Measurements from ENCODE around the gene FAAP100.

The FAAP100 gene

DNA sequence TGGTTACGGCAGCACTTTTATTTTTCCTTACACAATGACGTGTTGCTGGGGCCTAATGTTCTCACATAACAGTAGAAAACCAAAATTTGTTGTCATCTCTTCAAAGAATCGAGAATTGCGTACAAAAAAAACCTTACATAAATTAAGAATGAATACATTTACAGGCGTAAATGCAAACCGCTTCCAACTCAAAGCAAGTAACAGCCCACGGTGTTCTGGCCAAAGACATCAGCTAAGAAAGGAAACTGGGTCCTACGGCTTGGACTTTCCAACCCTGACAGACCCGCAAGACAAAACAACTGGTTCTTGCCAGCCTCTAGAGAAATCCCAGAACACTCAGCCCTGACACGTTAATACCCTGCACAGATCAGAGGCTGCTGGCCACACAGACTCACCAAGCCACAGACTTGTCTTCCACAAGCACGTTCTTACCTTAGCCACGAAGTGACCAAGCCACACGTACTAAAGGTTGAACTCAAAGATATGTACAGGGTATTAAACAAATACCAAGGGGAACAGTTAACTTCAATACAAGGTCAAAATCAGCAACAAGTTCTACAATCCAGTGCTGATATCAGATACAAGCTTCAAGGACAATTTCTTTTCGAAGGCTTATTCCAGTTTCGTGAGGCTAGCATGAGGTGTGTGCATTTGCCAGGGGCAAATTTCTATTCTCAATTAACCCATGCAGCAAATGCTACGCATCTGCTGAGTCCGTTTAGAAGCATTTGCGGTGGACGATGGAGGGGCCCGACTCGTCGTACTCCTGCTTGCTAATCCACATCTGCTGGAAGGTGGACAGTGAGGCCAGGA lies 42.0 kb downstream of the FAAP100 start:
- no peak for DNase-seq

DNA sequence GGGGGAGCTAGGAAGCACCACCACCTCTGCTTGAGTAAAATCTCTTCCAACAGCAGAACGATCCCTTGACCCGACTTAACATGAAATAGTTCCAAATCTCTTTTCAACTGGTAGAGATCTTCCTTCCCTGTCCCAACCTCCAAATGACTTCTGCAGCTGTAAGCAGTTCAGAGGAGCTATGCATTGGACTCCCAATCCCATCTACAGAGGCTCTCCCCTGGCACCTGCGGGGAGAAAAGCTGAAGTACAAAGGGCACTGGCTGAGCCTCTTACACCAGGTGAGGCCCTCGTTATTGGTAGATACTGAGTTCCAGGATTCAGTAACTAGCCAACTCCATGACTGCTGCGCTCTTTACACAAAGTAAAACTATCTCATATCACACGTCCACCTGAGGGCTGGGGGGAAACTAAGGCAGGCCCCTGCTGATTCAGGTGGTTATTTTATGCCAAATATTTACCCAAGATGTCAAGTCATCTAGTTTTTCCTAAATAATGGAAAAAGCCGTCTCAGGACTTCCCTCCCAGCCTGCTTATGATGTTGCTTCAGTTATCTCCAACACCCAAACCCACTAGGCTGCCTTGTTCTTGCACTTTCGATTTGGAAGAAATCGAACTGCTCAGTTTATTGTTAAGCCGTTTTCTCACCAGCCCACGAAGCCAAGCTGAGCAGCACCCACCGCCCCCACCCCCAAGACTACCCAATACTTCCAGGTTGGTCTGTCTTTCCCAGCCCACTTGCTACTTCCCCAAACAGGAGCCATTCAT lies 42.8 kb downstream of the FAAP100 start:
- DNase-seq, result no peak

DNA sequence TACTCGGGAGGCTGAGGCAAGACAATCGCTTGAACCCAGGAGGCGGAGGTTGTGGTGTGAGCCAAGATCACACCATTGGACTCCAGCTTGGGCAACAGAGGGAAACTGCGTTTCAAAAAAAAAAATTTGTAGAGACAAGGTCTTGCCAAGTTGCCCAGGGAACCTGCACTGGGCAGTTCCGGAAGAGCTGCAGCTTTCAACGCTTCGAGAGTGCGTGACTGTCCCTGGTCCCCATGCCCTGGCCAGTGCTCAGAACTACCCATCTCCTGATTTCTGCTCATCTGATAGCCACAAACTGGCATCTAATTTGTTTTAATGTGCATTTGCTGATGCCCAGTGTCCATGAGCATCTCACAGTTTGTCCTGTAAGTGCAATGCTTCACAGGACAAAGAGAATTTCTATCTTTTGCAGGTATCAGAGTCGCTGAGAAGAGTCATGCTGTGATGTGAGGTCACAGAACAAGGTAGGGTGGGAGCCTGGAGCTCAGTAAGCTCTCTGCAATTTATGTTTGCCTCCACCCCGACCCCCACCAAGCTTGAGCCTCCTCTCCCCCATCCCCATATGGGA lies 43.4 kb downstream of the FAAP100 start:
- DNase-seq, result no peak

DNA sequence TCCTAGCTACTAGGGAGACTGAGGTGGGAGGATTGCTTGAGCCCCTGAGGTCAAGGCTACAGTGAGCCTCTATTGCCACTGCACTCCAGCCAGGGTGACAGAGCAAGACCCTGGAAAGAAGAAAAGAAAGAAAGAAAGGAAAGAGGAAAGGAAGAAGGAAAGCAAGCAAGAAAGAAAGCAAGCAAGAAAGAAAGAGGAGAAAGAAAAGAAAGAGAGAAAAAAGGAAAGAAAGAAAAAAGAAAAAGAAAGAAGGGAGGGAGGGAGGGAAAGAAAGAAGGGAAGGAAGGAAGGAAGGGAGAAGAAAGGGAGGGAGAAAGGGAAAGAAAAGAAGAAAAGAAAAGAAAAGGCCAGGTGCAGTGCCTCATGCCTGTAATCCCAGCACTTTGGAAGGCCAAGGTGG lies 48.5 kb downstream of the FAAP100 start:
- no peak for DNase-seq

DNA sequence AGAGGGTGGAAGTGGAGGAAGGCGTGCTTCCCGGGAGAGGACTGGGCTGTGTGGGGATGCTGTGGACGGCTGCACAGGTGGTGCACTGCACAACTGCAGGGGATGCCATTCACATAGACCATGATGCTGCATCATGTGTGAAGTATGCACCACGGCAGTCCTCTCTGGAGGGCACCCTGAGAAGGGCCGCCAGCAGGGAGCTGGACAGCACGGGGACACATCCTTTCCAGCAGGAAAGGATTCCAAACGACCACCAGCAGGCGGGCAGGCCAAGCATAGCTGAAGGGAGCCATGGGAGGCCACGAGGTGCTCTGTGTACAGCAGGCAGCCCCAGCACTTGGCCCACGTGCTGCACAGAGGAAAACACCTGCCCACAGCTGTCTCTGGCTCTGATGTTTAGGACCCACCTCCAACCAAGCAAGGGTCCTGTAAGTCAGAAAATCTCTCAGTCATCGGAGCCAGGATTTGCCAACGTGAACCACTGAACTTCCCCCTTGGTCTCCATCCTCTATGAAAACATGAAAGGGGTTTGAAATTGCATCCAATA lies 49.6 kb downstream of the FAAP100 start:
- no peak for DNase-seq

DNA sequence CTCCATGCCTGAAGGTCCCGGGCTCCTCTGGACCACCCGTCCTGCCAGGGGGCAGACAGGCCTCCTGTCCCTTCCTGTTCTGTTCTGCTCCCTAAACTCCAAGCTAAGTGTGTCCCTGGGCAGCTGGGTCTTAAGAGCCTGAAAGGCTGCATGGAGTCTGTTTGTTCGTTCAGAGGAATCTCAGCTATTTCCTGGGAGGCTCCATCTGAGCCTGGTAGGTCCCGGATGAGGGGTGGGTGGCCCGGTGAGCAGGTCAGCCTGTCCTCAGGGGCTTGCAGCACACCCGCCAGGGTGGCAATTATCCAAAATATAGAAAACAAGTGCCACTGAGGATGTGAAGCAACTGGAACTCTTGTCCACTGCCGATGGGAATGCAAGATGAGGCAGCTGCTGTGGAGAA lies 52.1 kb downstream of the FAAP100 start:
- no peak for DNase-seq

DNA sequence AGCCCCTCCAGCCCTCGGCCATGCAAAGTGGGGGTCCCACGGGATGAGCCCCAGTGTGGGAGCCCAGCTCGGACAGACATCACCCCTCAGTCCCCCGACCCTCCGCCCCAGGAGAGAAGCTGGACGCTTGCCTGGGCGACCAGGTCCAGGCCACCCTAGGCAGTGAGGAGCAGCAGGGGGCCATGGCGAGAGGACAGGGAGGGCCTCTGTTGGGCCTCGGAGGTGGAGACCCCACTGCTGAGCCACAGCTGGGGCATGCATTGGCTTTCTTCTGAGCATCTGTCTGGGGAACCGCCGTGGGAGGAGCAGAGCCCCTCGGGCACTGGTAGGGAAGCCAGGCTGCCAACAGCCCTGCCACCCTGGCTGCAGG lies 52.6 kb downstream of the FAAP100 start:
- no peak for DNase-seq

DNA sequence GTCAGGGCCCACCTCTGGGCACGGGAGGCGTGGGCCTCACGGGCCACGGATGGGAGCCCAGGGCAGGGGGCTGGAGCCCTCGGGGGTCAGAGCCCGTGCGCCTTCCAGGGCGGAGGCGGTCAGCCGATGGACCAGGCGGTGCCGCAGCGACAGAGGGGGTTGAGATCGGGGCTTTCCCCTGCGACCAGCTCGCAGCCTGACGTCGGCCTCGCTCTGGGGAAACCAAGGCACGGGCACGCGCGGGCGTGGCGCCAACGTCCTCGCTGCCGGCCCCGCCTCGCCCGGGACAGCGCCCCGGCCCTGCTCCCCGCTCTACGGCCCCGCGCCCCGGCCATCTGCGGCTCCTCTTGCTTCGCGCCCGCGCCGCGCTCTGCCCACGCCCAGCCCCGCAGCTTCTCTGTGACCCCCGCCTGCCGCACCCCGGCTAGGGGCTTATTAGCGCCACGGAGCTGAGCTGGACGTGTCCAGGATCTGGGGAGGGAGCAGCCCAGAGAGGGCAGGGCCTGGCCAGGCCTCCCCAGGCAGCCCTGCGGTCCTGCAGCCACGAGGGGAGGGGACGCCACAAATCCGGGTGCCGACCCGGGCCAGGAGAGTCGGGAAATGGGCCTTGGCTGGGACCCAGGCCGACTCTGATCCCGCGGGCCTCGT lies 53.1 kb downstream of the FAAP100 start:
- DNase-seq, result no peak

DNA sequence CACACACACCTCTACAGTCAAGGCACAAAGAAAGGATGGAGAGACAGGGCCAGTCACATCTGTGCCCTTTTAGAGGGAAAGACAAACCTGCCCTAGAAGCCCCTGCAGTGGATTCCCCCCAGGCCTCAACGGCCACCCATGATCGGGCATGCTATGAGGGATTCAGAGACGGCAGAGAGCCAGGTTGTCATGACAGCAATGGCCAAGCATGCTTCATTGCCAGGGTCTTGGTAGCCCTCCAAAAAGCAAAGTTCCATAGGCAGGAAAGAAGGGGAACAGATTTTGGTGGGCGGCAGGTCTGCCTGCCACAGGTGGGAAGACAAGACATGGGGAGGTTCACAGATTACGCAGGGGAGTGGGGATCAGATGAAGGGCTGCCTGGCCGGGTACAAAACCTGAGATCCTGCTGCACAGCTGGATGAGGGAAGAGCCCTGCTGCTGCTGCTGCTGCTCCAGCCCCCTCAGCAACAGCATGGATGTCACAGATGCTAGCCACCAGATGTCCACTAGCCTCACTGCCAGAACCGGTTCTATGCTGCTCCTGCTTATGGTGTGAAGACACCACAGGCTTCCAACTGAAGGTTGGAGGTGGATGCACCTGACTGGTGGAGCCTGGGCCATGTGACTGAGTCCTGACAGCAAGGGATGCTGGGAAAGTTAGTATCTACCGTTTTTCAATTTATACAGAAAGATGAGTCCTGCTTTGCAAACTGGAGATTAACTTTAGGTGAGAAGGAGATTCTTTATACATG lies 57.4 kb downstream of the FAAP100 start:
- no peak for DNase-seq

DNA sequence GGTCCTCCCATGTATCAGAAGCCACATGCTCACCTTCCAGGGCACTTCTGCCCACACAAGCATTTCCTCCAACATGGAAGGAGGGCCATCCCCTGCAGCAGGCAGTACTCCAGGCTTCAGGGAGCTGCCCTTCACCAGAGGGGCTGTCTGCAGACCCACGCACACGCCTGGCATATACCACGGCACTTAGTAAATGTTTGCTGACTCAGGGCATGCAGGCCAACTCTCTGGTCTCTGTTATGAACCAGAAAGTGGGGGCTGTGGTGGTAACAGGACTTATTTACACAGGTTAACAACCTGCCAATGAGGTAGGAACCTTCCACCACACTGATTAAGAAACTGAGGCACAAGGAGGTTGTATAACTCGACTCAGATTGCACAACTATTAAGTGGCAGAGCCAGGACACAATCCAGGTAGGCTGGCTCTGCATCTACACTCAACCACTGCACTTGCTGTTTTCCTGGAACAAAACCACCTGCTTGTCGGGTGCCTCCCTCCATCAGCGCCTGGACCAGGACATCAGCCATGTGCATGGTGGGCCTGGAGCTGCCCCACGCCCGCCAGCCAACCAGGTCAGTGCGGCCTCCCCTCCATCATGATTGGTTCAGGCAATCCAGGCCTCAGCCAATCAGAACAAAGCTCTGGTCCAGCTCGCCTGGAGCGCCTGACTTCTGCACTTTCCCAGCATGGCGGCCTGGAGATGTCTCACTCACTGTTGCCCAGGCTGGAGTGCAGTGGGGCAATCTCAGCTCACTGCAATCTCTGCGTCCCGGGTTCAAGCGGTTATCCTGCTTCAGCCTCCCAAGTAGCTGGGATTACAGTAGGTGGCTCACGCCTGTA lies 58.7 kb downstream of the FAAP100 start:
- no peak for DNase-seq

DNA sequence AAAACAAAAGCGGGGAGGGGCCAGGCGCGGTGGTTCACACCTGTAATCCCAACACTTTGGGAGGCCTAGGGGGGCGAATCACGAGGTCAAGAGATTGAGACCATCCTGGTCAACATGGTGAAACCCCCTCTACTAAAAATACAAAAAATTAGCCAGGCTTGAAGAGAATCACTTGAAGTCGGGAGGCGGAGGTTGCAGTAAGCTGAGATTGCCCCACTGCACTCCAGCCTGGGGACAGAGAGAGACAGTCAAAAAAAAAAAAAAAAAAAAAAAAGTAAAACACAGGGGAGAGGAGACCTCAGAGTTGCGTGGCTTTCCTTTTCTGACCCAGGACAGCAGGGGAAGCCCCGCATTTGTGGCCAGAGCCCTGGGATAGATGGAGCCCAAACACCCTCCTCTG lies 59.4 kb downstream of the FAAP100 start:
- no peak for DNase-seq

DNA sequence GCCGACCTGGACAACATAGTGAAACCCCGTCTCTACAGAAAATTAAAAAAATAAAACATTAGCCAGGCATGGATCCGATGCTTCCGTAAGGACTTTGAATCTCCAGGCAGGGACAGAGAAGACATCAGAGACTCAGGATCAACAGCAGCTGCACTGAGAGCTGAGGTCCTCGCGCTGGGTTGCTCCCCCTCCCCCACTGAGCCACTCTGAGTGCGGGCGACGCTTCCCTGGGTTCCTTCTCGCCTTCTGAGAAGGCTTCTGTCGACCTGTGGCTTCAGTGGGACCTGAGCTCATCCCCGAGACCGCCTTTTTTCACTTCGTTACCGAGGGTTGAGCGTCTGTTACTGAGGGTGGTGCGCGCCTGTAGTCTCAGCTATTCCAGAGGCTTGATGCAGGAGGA lies 60.0 kb downstream of the FAAP100 start:
- DNase-seq, result no peak

DNA sequence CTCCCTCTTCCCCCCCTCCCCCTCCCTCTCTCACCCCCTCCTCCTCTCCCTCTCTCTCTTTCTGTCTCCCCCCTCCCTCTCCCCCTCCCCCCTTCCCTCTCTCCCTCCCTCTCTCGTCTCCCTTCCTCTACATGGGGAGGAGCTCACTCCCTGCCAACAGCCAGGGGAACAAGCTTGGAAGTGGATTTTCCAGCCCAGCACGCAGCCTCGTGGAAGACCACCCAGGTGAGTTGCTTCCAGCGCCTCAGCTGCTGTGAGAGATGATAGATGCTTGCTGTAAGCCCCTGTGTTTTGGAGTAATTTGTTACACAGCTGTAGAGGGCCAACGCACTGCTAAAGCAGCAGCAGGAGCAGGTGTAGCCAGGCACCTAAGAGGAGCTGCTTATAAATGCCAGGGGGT lies 60.4 kb downstream of the FAAP100 start:
- DNase-seq, result no peak

DNA sequence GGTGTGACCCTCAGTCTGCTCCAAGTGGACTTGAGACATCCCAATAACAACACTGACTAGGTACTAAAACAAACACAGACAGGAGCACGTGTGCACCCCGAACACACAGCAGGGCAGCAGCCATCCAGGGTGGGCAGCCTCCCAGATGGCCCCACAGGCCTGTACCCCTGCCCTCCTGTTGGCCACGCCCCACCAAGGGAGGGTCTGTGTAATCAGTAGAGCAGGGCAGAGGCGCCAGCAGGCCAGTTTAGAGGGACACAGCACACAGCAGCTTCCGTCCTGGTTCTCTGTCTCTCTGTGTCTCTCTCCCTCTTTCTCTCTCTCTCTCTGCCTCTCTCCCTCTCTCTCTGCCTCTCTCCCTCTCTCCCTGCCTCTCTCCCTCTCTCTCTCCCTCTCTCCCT lies 61.0 kb downstream of the FAAP100 start:
- DNase-seq, result no peak

DNA sequence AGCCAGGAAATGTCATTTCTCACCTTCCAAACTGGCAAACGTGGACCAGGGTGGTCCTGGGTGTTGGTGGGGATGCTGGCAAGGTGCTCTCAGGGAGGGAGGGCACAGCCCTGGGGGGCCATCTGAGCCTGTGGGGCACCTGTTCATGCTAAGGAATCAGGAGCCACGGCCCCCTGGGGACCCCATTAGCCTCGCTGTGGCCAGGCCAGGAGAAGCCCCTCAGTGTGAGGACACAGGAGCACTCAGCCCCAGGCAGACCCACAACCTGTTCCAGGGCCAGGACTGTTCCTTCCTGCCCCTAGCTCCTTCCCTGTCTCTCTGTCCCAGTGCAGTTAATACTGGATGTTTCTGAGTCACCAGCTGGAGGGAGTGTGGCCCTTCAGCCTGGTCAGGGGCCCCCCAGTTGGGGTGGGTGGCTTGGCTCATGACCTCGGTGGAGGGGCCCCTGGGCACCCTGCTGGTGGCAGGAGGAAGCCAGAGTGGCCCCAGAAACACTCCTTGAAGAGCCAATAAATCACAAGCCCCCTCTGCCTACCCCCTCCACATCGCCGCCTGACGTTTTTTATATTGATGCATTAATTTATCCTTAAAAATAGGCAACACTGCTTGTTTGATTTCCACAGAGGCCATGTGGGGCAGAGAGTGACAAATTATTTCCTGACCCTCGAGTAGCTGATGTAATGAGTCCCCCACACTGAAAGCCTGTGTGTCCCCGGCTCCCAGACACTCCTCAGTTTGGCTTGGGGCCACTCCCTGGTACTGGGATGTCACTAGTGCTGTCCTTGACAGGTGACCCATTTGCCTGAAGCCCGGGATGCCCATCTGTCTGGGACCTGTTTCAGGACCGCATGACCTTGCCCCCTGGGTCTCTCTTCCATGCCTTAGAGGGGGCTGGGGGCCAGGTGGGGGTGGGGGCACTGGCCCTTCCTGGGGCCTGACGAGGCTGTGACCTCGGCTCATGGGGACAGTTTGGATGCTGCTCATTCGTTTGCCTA lies 61.9 kb downstream of the FAAP100 start:
- no peak for DNase-seq

All from hippocampal formation (tissue), 2 donors.